ENCODE measurements around the gene EHMT1. TPM values are rescaled to one million over a fixed set of nuclear protein-coding genes. Genes with fewer than 3 reads are reported as not detected.

Gene EHMT1
- total RNA-seq, 1 donor from 2014 or later: 163 TPM

- Mint-ChIP-seq H3K27me3 (ENCODE audit: low read depth) (no peaks in the 10 kb centered on the region), H3K9me3 (no peaks in the 10 kb centered on the region), H3K4me3 (no peak overlapping the region), H3K4me1 (peaks cover 8% of the 10 kb centered on the region), H3K27ac (ENCODE audit: unreplicated experiment) (peak overlapping the region; percentile 52), H3K36me3 (ENCODE audit: low read depth) (peaks cover 32% of the 10 kb centered on the region)
- no peak for DNase-seq (ENCODE audit: low read depth, low spot score)
- no peak for TF ChIP-seq CTCF (conservative IDR thresholded peaks at IDR 0.05)
Observed at GRCh38 chr9:137793196-137793841, 174.5 kb downstream of the EHMT1 start.

GRCh38 chr9:137795156-137795666, 176.4 kb downstream of the EHMT1 start:
- Mint-ChIP-seq H3K27me3 (ENCODE audit: low read depth) (no peaks in the 10 kb centered on the region), H3K36me3 (ENCODE audit: low read depth) (peaks cover 27% of the 10 kb centered on the region), H3K4me1 (no peaks in the 10 kb centered on the region), H3K27ac (ENCODE audit: unreplicated experiment) (no peak overlapping the region), H3K9me3 (no peaks in the 10 kb centered on the region), H3K4me3 (no peak overlapping the region)
- DNase-seq (ENCODE audit: low read depth, low spot score): no peak
- TF ChIP-seq CTCF (conservative IDR thresholded peaks at IDR 0.05): no peak

- H3K36me3 Mint-ChIP-seq (ENCODE audit: low read depth): peaks cover 23% of the 10 kb centered on the region
- no peaks in the 10 kb centered on the region for H3K9me3 Mint-ChIP-seq
- no peak for TF ChIP-seq CTCF (conservative IDR thresholded peaks at IDR 0.05)
- DNase-seq (ENCODE audit: low read depth, low spot score): no peak
- H3K4me3 Mint-ChIP-seq: no peak overlapping the region
- no peaks in the 10 kb centered on the region for H3K4me1 Mint-ChIP-seq
- H3K27ac Mint-ChIP-seq (ENCODE audit: unreplicated experiment): no peak overlapping the region
- no peaks in the 10 kb centered on the region for H3K27me3 Mint-ChIP-seq (ENCODE audit: low read depth)
Observed at GRCh38 chr9:137797206-137798120, 178.7 kb downstream of the EHMT1 start.

GRCh38 chr9:137798142-137798541, 179.3 kb downstream of the EHMT1 start:
- Mint-ChIP-seq H3K4me1 (no peaks in the 10 kb centered on the region), H3K36me3 (ENCODE audit: low read depth) (peaks cover 20% of the 10 kb centered on the region), H3K9me3 (no peaks in the 10 kb centered on the region), H3K4me3 (no peak overlapping the region), H3K27me3 (ENCODE audit: low read depth) (no peaks in the 10 kb centered on the region), H3K27ac (ENCODE audit: unreplicated experiment) (no peak overlapping the region)
- no peak for TF ChIP-seq CTCF (conservative IDR thresholded peaks at IDR 0.05)
- no peak for DNase-seq (ENCODE audit: low read depth, low spot score)

- no peak for TF ChIP-seq CTCF (conservative IDR thresholded peaks at IDR 0.05)
- DNase-seq (ENCODE audit: low read depth, low spot score): no peak
- Mint-ChIP-seq H3K4me3 (no peak overlapping the region), H3K4me1 (no peaks in the 10 kb centered on the region), H3K9me3 (no peaks in the 10 kb centered on the region), H3K27me3 (ENCODE audit: low read depth) (no peaks in the 10 kb centered on the region), H3K27ac (ENCODE audit: unreplicated experiment) (peak overlapping the region; percentile 19), H3K36me3 (ENCODE audit: low read depth) (peaks cover 23% of the 10 kb centered on the region)
Observed at GRCh38 chr9:137798901-137799629, 180.3 kb downstream of the EHMT1 start.

Measured in neural crest cell (in vitro differentiated cells).